GM19328 (cell line): ENCODE measurements around the gene GCM1.

Experiments used
- ATAC-seq: cut with Tn5 transposase; IDR thresholded peaks from one replicate; pipeline ENCODE4 v1.9.1; 2021; ENCODE audit warnings: mild to moderate bottlenecking, moderate library complexity; ENCODE audit not compliant: unreplicated experiment

Gene GCM1

DNA sequence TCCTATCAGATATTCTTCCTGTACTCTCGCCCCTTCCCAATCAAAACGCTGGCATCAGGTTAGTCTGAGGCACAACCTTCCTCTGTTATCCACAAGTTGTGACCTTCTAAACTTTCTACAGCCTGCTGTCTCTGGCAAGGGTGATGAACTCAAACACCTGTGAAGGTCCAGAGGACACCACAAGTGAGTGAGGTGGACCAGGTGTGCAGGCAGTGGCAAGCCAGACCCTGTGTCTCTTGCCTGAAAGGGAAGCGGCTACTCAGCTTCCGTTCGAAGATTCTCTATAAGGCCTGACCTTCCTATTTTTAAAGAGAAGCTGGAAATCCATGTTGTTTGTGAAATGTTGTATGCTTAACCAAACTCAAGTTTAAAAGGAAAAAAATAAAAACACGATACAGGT, 36.8 kb downstream of the GCM1 start:
- no peak for ATAC-seq

DNA sequence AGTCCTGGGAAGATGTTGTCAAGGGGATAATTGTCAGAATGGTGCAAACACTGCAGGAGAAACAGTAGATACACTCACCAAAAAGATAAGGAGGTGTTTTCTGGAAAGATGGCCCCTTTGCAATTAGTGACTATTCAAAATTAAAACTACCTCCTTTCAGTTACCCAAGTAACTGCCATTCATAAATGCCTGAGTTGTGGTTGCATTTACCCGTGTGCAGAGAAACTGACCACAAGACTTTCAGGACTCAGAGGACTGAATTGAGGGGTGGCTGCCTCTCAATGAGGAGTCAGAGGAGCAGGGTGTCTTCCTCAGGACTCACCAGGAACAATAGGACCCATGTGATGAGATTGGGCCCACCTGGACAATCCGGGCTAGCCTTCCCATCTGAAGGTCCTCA, 39.0 kb downstream of the GCM1 start:
- ATAC-seq, result no peak

DNA sequence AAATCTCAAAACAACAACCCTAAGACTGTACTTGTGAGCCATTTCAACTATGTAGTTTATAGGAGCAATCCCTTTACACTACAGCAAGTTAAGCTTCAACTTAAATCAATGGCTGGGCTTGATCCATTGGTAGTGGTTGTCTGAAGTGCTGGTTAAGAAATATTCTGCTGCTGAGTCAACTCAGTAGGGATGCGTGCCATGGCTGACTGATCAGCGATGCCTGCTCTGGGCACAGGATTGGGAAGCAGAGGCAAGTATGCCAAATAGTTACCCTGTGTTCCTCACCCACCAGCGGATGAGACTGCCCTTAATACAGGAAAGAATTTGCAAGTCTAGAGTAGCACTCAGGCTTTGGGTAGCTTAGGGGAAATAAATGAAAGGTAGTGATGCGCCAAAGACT, 41.5 kb downstream of the GCM1 start:
- no peak for ATAC-seq

DNA sequence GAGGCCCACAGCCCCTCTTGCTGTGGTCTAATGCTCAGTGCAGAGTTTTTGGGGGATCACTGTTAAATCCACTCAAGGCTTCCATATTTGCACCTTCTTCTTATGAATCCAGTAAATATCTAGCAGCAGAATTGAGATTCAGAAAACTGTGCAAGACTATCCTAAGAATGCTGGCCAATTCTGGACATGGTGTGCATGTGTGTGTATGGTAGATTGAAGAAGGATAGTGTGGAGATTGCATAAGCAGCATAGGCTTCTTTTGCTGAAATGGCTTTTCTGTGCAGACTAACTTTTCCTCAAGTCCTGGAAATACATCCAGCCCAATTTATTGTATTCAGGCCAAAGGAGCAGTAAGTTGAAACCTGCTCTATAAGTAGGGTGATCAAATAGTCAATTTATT, 43.7 kb downstream of the GCM1 start:
- ATAC-seq, result no peak

DNA sequence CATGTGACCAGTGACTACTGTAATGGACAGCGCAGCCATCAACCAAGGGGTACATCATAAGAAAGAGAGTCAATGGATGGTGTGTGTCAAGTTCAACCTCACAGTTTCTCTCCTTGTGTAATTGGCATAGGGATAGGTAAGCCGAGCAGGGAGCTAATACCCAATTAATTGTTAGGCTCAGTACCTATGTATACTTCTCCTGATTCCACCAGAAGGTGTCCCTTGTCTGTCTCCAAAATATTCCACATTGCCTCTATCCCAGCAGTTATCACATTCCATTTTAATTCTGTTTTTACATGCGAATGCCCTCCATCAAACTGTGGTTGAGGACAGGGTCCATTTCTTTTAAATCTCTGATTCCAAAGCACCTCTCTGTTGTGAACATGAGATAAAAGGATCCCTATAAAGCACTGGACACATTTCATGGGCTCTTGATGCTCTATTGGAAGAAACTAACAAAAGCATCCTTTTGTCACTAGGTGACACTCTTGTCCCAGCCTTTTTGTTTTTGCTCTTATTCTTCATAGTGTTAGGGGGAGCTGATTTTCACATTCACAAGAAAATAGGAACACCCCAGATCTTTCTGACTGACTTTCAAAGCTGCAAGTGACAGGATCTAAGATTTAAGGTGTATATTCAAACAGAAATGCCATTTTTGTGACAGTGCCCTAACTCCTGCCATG, 44.5 kb downstream of the GCM1 start:
- ATAC-seq, result no peak

DNA sequence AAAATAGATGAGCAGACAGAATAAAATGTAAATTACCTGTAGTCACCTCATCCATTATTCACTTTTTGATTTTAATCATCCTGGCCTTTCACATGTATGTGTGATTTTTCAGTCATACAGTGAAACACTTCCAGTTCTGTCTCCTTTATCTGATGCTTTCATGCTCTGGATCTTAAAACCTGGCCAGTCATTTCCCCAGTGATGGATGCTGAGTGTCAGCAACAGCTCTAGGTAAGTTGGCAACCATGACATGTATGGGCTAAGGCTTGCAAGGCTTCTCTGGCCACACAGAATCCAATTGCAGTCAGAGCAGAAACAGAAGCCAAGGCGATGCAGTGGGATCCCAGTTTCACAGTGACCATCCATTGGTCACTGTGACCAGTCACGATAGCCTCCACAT, 47.6 kb downstream of the GCM1 start:
- no peak for ATAC-seq

DNA sequence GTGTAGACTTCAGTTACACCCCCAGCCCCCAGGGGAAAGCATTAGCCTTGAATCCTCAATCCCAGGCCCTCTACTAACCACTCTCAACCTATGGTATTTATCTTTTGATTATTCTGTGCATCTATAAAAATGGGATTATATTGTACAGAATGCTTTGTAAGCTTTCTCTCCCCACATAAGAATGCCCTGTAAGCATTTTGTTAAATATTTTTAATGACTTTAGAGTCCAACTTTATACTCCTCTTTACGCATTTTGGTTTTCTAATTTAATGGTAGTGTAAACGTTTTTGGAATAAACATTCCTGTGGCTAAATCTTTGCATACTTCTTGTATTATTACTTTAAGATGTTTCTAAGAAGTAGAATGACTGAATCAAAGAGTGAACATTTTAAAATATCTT, 48.1 kb downstream of the GCM1 start:
- ATAC-seq, result no peak

DNA sequence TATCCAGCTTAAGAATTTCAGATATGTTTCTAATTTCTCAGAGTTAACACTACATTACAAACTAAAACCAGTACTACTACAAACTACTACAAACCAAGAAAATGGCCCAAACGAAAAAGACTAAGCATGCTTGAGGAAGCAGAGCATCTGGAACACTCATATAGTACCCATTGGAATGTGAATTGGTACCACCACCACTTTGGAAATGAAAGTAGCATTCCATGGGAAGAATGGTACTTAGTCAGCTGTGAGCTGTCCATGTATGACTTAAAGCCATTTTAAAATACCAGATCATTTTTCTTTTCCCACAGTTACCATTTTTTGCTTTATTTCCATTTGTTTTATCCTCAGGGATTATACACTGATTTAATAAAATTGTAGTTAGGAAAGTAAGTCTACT, 52.9 kb downstream of the GCM1 start:
- ATAC-seq, result no peak

DNA sequence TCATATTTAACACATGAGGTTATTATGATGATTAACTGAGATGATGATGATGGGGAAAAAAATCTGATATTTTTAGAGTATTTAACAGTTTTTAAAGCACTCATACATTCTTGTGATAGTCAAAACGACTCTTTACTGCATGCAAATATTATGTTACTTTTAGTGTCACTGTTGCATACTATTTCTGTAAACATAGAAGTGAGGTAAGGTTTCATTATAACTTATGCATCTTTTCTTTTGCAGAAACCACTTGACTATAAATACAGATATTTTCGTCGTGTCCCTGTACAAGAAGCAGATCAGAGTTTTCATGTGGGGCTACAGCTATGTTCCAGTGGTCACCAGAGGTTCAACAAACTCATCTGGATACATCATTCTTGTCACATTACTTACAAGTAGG, 53.4 kb downstream of the GCM1 start:
- ATAC-seq, result no peak

DNA sequence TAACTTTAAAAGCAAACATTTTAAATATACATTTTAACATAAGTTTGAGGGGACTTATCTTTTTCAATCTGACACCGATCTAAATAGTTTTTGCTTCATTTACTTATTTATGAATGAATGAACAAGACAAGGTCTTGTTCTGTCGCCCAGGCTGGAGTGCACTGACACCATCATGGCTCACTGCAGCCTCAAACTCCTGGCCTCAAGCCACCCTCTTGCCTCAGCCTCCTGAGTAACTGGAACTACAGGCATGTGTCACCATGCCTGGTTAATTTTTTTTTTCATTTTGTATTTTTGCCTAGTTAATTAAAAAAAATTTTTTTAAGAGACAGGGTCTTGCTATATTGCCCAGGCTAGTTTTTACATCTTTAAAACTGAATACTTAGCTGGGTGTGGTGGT, 58.1 kb downstream of the GCM1 start:
- no peak for ATAC-seq

DNA sequence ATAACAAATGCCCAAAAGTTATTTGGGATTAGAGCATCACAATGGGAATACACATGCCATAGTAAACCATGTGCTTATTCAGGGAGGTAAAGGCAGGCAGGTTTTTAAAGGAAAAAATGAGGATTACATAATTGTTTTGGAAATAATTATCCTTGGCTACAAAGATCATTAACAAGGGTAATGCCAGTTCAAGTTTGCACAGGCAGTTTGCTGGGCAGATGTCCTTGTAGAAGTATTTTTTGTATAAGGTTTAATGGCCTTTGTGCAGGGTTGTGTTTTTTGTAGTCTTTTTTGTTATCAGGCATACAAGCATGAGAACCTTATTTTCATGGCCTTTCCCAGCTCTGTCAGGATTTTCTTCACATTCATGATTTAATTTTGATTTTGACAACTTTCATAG, 58.7 kb downstream of the GCM1 start:
- ATAC-seq, result no peak

DNA sequence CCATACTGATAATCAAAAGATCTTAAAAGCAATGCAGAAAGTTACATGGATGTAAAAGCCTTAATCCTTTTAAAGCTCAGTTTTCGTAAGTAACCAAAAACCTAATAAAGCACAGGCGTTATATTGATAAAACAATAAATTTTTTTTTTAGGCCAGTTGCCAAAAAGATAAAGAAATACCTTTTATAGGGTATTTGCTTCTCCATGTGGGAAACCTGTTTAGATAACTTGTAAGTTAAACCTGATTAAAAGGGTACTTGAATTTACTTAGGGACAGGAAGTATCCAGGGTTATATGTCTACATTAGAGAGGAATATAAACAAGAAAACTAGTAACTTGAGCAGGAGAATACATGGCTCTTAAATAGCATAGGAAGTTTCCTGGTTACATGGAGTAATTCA, 62.3 kb downstream of the GCM1 start:
- no peak for ATAC-seq

DNA sequence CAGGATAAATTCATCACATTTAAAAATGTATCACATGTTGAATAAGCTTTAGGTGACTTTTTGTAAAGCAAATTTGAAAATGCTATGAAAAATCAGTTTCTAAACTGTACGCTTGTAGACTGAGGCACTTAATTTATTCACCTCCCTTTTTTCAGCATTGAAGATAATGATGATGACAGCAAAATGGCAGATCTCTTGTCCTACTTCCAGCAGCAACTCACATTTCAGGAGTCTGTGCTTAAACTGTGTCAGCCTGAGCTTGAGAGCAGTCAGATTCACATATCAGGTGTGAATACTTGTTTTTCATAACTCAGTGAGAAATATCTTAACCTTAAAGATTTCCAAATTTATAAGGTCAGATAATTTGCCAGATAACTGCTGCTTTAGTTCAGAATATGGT, 67.8 kb downstream of the GCM1 start:
- no peak for ATAC-seq
